ENCODE results near the gene SLC38A10. TPM values are rescaled to one million over a fixed set of nuclear protein-coding genes. Genes with fewer than 3 reads are reported as not detected.

The SLC38A10 gene
- polyA plus RNA-seq, 1 experiment, result 29.3 TPM

- POLR2A ChIA-PET, result no interaction called here
- no peaks in the 10 kb centered on the region; the same call in 1 of the 2 replicates for H3K9me3 ChIP-seq (ENCODE audit: control insufficient read depth, insufficient read depth, low read length)
- no peak for DNase-seq (ENCODE audit: low read depth, low spot score)
- CTCF ChIA-PET, result no interaction called here
- no peaks in the 10 kb centered on the region for H3K27me3 ChIP-seq (ENCODE audit: control insufficient read depth, insufficient read depth, low read length)
- H3K4me3 ChIP-seq (ENCODE audit: low read depth, low read length), result no peak overlapping the region
- H3K27ac ChIP-seq (ENCODE audit: low read depth, low read length), result no peak overlapping the region
- TF ChIP-seq, protein P1, sequence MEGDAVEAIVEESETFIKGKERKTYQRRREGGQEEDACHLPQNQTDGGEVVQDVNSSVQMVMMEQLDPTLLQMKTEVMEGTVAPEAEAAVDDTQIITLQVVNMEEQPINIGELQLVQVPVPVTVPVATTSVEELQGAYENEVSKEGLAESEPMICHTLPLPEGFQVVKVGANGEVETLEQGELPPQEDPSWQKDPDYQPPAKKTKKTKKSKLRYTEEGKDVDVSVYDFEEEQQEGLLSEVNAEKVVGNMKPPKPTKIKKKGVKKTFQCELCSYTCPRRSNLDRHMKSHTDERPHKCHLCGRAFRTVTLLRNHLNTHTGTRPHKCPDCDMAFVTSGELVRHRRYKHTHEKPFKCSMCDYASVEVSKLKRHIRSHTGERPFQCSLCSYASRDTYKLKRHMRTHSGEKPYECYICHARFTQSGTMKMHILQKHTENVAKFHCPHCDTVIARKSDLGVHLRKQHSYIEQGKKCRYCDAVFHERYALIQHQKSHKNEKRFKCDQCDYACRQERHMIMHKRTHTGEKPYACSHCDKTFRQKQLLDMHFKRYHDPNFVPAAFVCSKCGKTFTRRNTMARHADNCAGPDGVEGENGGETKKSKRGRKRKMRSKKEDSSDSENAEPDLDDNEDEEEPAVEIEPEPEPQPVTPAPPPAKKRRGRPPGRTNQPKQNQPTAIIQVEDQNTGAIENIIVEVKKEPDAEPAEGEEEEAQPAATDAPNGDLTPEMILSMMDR (IDR thresholded peaks at IDR 0.05; ENCODE audit: low read depth, low read length), result no peak
These were observed 86.5 kb downstream of the SLC38A10 start for GRCh38 chr17:81208651-81209050.

DNA sequence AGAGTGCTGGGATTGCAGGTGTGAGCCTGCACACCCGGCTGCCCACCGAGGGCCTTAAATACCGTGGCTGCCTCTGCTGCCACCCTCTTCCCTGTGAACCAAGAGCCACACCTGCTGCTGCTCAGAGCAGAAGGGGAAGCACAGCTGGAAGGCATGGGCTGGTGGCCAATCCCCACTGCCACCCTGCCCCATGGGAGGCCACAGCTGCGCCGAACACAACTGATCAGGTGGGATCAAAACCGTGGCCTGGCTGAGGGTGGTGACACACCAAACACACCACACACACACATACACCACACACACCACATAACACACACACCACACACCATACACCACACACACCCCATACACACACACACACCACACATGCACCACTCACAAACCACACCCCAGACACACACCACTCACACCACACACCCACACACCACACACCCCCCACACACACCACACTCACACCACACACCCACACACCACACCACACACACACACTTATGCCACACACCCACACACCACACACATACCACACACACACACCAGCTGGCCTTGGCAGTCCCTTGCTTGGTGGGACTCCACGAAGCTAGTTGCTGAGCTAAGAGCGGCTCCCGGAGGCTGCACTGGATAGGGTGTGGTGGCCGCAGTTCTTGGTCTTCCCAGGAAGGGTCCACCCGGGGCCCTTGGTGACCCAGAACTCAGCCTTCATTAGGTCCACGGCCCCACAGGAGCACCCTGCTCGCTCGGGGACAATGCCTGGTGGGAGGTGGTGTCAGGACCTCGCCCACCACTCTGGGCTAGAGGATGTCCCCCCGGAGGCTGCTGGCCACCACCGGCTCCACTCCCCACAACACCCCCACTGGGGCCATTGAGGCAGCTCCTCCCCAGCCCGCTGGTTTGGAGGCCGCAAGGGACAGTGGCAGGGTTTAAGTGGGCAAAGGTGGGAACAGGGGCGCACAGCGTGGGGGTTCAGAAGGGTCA lies 87.2 kb downstream of the SLC38A10 start:
- POLR2A ChIA-PET, result no interaction called here
- CTCF ChIA-PET, result no interaction called here
- H3K9me3 ChIP-seq (ENCODE audit: control insufficient read depth, insufficient read depth, low read length), result no peaks in the 10 kb centered on the region; the same call in 1 of the 2 replicates
- DNase-seq (ENCODE audit: low read depth, low spot score), result no peak
- H3K4me3 ChIP-seq (ENCODE audit: low read depth, low read length), result no peak overlapping the region
- H3K27ac ChIP-seq (ENCODE audit: low read depth, low read length), result no peak overlapping the region
- no peaks in the 10 kb centered on the region for H3K27me3 ChIP-seq (ENCODE audit: control insufficient read depth, insufficient read depth, low read length)
- TF ChIP-seq, protein P1 (IDR thresholded peaks at IDR 0.05; ENCODE audit: low read depth, low read length), result no peak

DNA sequence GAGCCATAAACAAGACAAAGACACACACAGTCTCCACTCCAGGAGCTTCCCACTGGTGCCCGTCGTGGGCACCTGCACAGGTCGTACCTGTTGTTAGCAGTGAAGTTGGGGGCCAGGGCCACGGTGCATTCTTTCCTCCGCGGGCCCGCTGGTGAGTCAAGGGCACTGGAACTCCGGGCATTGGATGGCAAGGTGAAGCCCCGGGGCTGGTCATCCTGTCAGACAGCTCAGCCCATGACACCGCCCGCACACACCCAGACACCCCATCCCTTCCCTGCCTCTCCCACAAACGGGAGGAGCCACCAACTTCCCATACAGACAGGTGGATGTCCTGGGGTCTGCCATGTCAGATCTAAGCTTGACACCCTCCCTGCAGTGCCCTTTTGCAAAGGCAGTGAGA lies 88.5 kb downstream of the SLC38A10 start:
- Histone ChIP-seq H3K27me3 (ENCODE audit: control insufficient read depth, insufficient read depth, low read length) (no peaks in the 10 kb centered on the region), H3K9me3 (ENCODE audit: control insufficient read depth, insufficient read depth, low read length) (no peaks in the 10 kb centered on the region; the same call in 1 of the 2 replicates), H3K4me3 (ENCODE audit: low read depth, low read length) (no peak overlapping the region), H3K27ac (ENCODE audit: low read depth, low read length) (no peak overlapping the region)
- CTCF ChIA-PET, result no interaction called here
- DNase-seq (ENCODE audit: low read depth, low spot score), result no peak
- POLR2A ChIA-PET, result no interaction called here
- TF ChIP-seq, protein P1 (IDR thresholded peaks at IDR 0.05; ENCODE audit: low read depth, low read length), result no peak

DNA sequence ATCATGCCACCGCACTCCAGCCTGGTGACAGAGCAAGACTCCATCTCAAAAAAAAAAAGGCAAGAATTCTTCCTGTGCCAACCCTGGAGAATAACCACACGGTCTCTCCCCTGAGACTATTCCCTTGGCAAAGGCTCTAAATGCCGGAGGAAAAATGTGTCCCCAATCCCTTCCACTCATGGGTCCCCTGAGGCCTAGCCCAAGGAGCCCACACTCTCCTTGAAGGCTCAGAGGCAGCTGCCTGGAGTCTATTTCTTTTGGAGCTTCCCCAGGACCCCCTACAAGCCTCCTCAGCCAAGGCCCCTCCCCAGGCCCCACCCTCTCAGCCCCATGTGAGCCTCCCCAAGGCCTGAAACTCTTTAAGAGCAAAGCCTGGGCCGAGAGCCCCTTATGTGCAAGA lies 88.9 kb downstream of the SLC38A10 start:
- Histone ChIP-seq H3K9me3 (ENCODE audit: control insufficient read depth, insufficient read depth, low read length) (no peaks in the 10 kb centered on the region; the same call in 1 of the 2 replicates), H3K4me3 (ENCODE audit: low read depth, low read length) (no peak overlapping the region), H3K27ac (ENCODE audit: low read depth, low read length) (no peak overlapping the region), H3K27me3 (ENCODE audit: control insufficient read depth, insufficient read depth, low read length) (no peaks in the 10 kb centered on the region)
- no peak for DNase-seq (ENCODE audit: low read depth, low spot score)
- POLR2A ChIA-PET, result interaction anchor here (0.6 kb wide), 1 partner anchor 33 kb away, joined by 3 read pairs; the partner anchor contains the start of genes NDUFAF8 and TEPSIN
- TF ChIP-seq, protein P1 (IDR thresholded peaks at IDR 0.05; ENCODE audit: low read depth, low read length), result no peak
- CTCF ChIA-PET, result no interaction called here

- no peaks in the 10 kb centered on the region; the same call in 1 of the 2 replicates for H3K9me3 ChIP-seq (ENCODE audit: control insufficient read depth, insufficient read depth, low read length)
- ChIA-PET CTCF (no interaction called here), POLR2A (no interaction called here)
- TF ChIP-seq, protein P1 (IDR thresholded peaks at IDR 0.05; ENCODE audit: low read depth, low read length), result no peak
- H3K27me3 ChIP-seq (ENCODE audit: control insufficient read depth, insufficient read depth, low read length), result no peaks in the 10 kb centered on the region
- DNase-seq (ENCODE audit: low read depth, low spot score), result no peak
- no peak overlapping the region for H3K4me3 ChIP-seq (ENCODE audit: low read depth, low read length)
- no peak overlapping the region for H3K27ac ChIP-seq (ENCODE audit: low read depth, low read length)
These were observed 90.5 kb downstream of the SLC38A10 start for GRCh38 chr17:81204578-81204977.
